ENCODE measurements around the gene NTRK3. TPM values are rescaled to one million over a fixed set of nuclear protein-coding genes. Genes with fewer than 3 reads are reported as not detected.

NTRK3 gene
- total and polyA plus RNA-seq, 2 of the 8 experiments (the other 6 are each of a cell fraction or from before 2014, with no cell fraction given) = 4.5 to 6.8 TPM

DNA sequence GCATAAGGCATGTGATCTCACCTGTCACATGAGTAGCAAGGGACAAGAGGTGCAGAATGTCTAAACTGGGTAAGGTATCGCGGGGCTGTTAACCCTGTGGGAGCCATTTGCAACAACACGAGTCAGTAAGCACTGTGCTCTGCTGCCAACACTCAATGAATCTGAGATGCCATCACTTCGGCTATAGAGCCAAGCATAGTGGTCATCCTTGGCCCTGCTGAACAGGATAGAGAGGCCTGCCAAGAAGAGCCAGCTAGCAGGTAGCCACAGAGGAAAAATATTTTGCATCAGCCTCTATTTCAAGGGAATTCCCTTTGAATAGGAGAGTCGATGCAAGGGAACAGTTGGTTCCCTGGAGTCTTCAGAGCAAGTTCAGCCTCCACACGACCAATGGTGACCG lies 137.8 kb downstream of the NTRK3 start:
- H3K9ac ChIP-seq (replicated peaks in 1 of 4; ENCODE audit: extremely low read depth in 1 of 4, low read depth in 3 of 4, low read length in 3 of 4) = no peak overlapping the region
- no peaks in the 10 kb centered on the region for H3K27me3 ChIP-seq (replicated peaks in 1 of 4; ENCODE audit: control insufficient read depth in 3 of 4, extremely low read depth in 1 of 4, insufficient read depth in 3 of 4, low read length in 3 of 4)
- no peak overlapping the region for H3K56ac ChIP-seq (replicated peaks; ENCODE audit: insufficient read length, low read depth, low read length)
- TF ChIP-seq CREB1 (IDR thresholded peaks at IDR 0.05) (no peak), TAF1 (IDR thresholded peaks at IDR 0.05; ENCODE audit: low read depth, low read length) (no peak), TCF12 (IDR thresholded peaks at IDR 0.05; ENCODE audit: low read depth, low read length) (no peak), CTBP2 (IDR thresholded peaks at IDR 0.05; ENCODE audit: borderline replicate concordance, insufficient read depth, insufficient read length, low read length) (no peak)
- no peak overlapping the region for H2BK20ac ChIP-seq (ENCODE audit: low read length)
- H2BK15ac ChIP-seq (ENCODE audit: low read length) = no peak overlapping the region
- H4K91ac ChIP-seq (replicated peaks; ENCODE audit: insufficient read length, low read length) = no peak overlapping the region
- no peak overlapping the region for H3K4me3 ChIP-seq (ENCODE audit: extremely low read depth in 1 of 4, insufficient read depth in 2 of 4, low read depth in 3 of 4, low read length in 4 of 4)
- H3K23ac ChIP-seq (ENCODE audit: insufficient read length) = no peak overlapping the region
- ChIA-PET POLR2A (ENCODE audit: partially characterized antibody) (no interaction called here), CTCF (ENCODE audit: partially characterized antibody) (interaction anchor here (0.8 to 1.1 kb wide), 2 partner anchors 10 kb away, joined by 3 read pairs; no protein-coding TSS in a partner anchor)
- no peak overlapping the region for H2AFZ ChIP-seq (ENCODE audit: low read length)
- H4K5ac ChIP-seq (ENCODE audit: insufficient read length, low read depth, low read length) = no peak overlapping the region
- H3K27ac ChIP-seq (ENCODE audit: low read depth, low read length) = no peak overlapping the region
- no peaks in the 10 kb centered on the region for H4K20me1 ChIP-seq (replicated peaks in 1 of 2; ENCODE audit: control insufficient read depth in 1 of 2, insufficient read depth in 2 of 2, low read length in 2 of 2)
- H2BK120ac ChIP-seq (replicated peaks; ENCODE audit: low read depth, low read length) = no peak overlapping the region
- no peaks in the 10 kb centered on the region for H3K36me3 ChIP-seq (ENCODE audit: control insufficient read depth in 2 of 4, insufficient read depth in 4 of 4, low read length in 3 of 4)
- FAIRE-seq (no peak), DNase-seq (ENCODE audit: low read depth in 1 of 2, low spot score in 2 of 2) (no peak)
- no peak overlapping the region for H3K4ac ChIP-seq (replicated peaks; ENCODE audit: insufficient read length, low read depth, low read length)
- no peak overlapping the region for H2BK5ac ChIP-seq (ENCODE audit: low read depth, low read length)
- H2BK12ac ChIP-seq (ENCODE audit: low read depth, low read length) = no peak overlapping the region
- no peak overlapping the region for H3K4me2 ChIP-seq (ENCODE audit: insufficient read depth in 1 of 2, low read depth in 2 of 2, low read length in 2 of 2)
- no peaks in the 10 kb centered on the region for H3K9me3 ChIP-seq (ENCODE audit: insufficient read depth in 2 of 2, low read depth in 1 of 2, low read length in 1 of 2)
- no peak overlapping the region for H3K18ac ChIP-seq (ENCODE audit: extremely low read depth, low read length)
- H3K79me2 ChIP-seq (ENCODE audit: control insufficient read depth in 1 of 2, insufficient read depth in 2 of 2, low read length in 2 of 2) = no peaks in the 10 kb centered on the region
- H3K23me2 ChIP-seq (ENCODE audit: low read depth, low read length) = no peaks in the 10 kb centered on the region
- H4K8ac ChIP-seq (ENCODE audit: extremely low read depth, insufficient read depth, low read length) = no peak overlapping the region
- 91% methylated on average over 7 of the region's 7 CpGs; no CpG with 5 or more reads in 1 of the 2 experiments for WGBS, 2 experiments (ENCODE audit: extremely low coverage in 1 of 2, insufficient coverage in 1 of 2, insufficient read length in 1 of 2, insufficient replicate concordance in 2 of 2, low coverage in 1 of 2, low lambda C conversion rate in 2 of 2, missing lambda C conversion rate in 1 of 2)
- H3K79me1 ChIP-seq (ENCODE audit: low read depth, low read length) = no peaks in the 10 kb centered on the region
- no peak overlapping the region for H3K14ac ChIP-seq (ENCODE audit: insufficient read length)
- peaks cover 0 to 3% (median 1%) of the 10 kb centered on the region in 4 experiments; a peak in 2 of 7 replicates for H3K4me1 ChIP-seq (replicated peaks in 1 of 4; ENCODE audit: control insufficient read depth in 3 of 4, insufficient read depth in 4 of 4, low read length in 3 of 4)
- H2AK5ac ChIP-seq (ENCODE audit: low read depth, low read length) = no peak overlapping the region
